Keratinocyte (primary cell): Measurements from ENCODE around the gene DNAI7.

Experiments
- EZH2 ChIP-seq: IDR thresholded peaks from one replicate; pipeline ENCODE4 v1.6.1; 2012; ENCODE audit warnings: inconsistent platforms, mild to moderate bottlenecking, low read length, moderate library complexity
- TF ChIP-seq, protein P1 (sequence below), 3 experiments: IDR thresholded peaks in 1 of 3; conservative IDR thresholded peaks in 1 of 3; optimal IDR thresholded peaks in 1 of 3; 2 replicates in 2 of 3; 3 replicates in 1 of 3; pipeline versions ENCODE3 to v1.5.1; 2011; ENCODE audit warnings: low read length in 3 of 3, mild to moderate bottlenecking in 3 of 3, moderate library complexity in 2 of 3, control low read depth in 1 of 3, inconsistent platforms in 1 of 3; ENCODE audit not compliant: insufficient read depth in 2 of 3; ENCODE audit errors: extremely low read depth in 1 of 3

DNA sequence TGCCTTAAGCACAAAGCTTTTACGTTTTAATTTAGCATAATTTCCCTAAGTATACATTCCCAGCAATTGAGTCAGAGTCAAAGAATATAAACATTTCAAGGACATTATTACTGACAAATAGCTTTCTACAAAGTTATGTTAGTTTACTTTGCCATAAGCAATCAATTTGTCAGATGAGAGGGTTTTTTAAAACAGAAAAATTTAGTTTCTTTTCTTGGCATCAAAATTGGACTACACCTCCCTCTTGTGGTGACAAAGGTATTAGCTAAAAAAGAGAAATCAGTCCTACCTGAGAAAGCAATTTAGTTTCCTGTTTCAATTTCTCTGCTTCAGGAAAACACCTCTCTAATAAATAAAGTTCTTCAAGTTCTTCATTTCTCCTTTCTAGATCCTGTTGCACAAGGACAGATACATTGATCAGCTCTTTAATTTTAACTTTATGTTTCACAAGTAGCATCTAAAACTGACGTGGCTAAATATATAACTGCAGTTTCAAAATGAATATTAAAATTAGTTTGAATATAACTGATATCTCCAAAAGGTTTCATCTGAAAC, 39.9 kb downstream of the DNAI7 start:
- TF ChIP-seq, protein P1, sequence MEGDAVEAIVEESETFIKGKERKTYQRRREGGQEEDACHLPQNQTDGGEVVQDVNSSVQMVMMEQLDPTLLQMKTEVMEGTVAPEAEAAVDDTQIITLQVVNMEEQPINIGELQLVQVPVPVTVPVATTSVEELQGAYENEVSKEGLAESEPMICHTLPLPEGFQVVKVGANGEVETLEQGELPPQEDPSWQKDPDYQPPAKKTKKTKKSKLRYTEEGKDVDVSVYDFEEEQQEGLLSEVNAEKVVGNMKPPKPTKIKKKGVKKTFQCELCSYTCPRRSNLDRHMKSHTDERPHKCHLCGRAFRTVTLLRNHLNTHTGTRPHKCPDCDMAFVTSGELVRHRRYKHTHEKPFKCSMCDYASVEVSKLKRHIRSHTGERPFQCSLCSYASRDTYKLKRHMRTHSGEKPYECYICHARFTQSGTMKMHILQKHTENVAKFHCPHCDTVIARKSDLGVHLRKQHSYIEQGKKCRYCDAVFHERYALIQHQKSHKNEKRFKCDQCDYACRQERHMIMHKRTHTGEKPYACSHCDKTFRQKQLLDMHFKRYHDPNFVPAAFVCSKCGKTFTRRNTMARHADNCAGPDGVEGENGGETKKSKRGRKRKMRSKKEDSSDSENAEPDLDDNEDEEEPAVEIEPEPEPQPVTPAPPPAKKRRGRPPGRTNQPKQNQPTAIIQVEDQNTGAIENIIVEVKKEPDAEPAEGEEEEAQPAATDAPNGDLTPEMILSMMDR (optimal IDR thresholded peaks at IDR 0.05 in 1 of 3, IDR thresholded peaks at IDR 0.05 in 1 of 3, conservative IDR thresholded peaks at IDR 0.05 in 1 of 3; ENCODE audit: extremely low read depth in 1 of 3, insufficient read depth in 2 of 3, low read length in 3 of 3) = peak in 2 of 3 experiments; percentile 50 to 60
- no peak for TF ChIP-seq EZH2
